Airway epithelial cell (primary cell): ENCODE results near the gene PQBP1. TPM values are rescaled to one million over a fixed set of nuclear protein-coding genes. Genes with fewer than 3 reads are reported as not detected.

ENCODE experiments used
- total RNA-seq: library from RNA; depleted of rRNA; stranded (reverse); fragments of >200 nt; gene quantifications from 2 replicates; pipeline ENCODE4 v1.2.3, GENCODE V29; 2015

PQBP1 gene, protein sequence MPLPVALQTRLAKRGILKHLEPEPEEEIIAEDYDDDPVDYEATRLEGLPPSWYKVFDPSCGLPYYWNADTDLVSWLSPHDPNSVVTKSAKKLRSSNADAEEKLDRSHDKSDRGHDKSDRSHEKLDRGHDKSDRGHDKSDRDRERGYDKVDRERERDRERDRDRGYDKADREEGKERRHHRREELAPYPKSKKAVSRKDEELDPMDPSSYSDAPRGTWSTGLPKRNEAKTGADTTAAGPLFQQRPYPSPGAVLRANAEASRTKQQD
- 64.3 and 68.2 TPM in 2 replicates for total RNA-seq

DNA sequence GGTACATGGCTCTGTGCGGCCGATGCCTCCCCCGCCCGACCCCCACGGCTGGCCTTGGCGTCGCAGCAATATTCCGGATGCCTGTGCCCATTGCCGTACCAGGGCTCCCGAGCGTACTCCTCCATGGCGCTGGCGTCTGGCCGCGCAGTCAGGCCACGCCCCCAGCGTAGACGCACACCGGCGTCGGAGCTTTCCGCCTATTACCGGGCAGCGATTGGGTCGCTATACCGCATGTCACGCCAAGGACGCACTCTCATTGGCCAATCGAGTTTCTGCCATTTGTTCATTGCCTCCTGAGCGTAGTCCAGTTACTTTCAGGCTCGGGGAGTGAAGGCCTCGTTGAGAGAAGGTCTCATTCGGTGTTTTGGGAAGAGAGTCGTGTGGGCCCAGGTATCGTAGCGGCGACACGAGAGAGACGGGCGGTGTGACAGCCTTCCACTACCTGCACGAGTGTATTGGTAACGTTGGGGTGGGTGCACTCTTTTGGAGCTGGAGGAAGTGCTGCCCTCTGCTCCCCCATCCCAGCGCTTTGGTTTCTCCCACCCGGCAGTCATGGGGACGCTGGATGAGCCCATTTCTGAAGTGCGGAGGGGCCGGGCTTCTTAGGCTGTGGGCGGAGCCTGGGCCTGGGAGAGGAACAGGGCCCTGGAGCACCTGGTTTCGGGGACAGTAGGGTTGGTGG lies at the start of gene PQBP1, which contains the start of gene TIMM17B:
TSS of gene PQBP1 (plus strand) at position 306 of the 682 bp plus-strand sequence. CDS start 580 bp downstream, outside the sequence.
TSS of gene TIMM17B (minus strand) at position 144 of the 682 bp plus-strand sequence. CDS start at position 125, 19 bp downstream.

DNA sequence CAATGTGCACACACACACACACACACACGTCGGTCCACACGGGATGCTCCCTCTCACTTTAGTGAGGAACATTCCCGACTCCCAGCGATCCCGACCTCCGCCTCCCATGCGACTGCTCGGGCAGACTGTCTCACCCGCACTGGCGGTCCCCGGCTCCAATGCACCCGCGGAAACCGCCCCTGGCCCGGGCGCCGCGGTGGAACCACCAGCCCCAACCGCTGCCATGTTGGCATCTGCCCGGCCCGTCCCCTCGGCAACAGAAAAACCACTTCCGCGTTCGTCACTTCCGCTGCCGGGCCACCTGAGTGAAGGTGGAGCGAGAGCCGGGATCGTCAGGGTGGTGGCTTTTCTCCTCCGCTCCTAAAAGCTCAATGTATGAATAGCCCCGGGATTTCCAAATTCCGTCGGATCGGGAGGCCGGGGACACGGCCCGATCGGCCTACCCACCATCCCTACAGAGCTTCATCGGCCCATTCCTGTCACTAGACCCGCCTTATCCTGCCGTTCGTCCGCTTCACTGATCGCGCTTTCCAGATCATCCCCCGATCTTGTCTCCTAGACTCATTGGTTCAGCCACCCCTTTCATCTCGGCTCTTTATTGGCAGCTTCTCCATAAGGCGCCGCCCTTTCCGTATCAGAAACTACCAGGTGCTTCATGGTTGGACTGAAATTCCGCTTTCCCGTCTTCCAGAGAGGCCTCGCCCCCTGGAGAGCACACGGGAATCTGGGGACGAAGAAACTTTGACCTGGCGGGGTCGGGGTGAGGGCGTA lies 13.9 kb downstream of the PQBP1 start, which contains the start of gene SLC35A2:
TSS of gene SLC35A2 (minus strand) at position 235 of the 771 bp plus-strand sequence. CDS start at position 225, 10 bp downstream.

DNA sequence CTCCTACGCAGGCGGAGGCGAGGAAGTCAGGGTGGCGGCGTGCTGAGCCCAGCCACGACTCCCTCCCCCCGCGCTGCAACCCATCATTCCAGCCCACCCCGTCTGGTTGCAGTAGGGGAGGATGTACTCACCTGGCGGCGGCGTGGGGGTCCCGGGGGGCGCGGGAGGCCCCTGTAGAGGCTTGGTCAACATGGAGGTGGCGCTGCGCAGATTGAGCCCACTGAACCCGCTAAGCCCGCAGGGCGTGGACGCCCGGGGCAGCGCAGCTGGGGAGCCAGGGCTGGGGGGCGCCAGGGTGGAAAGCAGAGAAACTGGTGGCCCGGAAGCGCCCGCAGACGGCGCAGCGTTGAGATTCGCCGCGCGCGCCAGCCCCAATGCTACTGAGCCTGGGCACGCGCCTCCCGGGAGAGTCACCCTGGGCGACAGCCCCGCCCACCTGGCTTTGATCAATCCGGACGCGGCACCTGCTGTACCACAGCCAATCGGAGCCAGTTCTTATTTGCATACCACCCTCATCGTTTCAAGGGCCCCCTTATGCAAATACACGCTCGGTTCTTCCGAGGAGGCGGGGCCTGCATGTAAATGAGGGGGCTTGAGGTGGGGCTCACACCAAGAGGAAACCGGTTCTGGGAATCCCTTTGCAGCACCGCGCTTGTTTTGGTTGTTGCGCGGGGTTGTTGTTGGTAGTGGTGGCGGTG lies 21.1 kb downstream of the PQBP1 start, which contains the start of gene PIM2:
TSS of gene PIM2 (minus strand) at position 382 of the 698 bp plus-strand sequence. CDS start at position 192, 190 bp downstream.

Other genes with a start within 250 kb of the PQBP1 start
- gene WAS, start 214.1 kb upstream of the PQBP1 start, total RNA-seq: 0.14 and 0.21 TPM in 2 replicates
- gene SUV39H1, start 201.2 kb upstream of the PQBP1 start, total RNA-seq: 13.0 and 13.6 TPM in 2 replicates
- gene GLOD5, start 136.2 kb upstream of the PQBP1 start, total RNA-seq: not detected in 2 replicates
- not detected in 2 replicates for gene GATA1, start 111.3 kb upstream of the PQBP1 start, total RNA-seq
- gene HDAC6, start 95.9 kb upstream of the PQBP1 start, total RNA-seq: 24.9 and 28.6 TPM in 2 replicates
- gene ERAS, start 71.4 kb upstream of the PQBP1 start, total RNA-seq: not detected in 2 replicates
- gene PCSK1N, start 62.3 kb upstream of the PQBP1 start, total RNA-seq: 13.2 and 15.4 TPM in 2 replicates
- gene TIMM17B, start 162 bp upstream of the PQBP1 start, total RNA-seq: 74.8 and 113 TPM in 2 replicates
- 25.6 and 26.7 TPM in 2 replicates for gene SLC35A2, start 13.7 kb downstream of the PQBP1 start, total RNA-seq
- 7.5 and 14.6 TPM in 2 replicates for gene PIM2, start 21.1 kb downstream of the PQBP1 start, total RNA-seq
- 30.3 and 32.0 TPM in 2 replicates for gene OTUD5, start 59.7 kb downstream of the PQBP1 start, total RNA-seq
- under 0.01 and 0.14 TPM in 2 replicates for gene KCND1, start 73.9 kb downstream of the PQBP1 start, total RNA-seq
- gene GRIPAP1, start 104.3 kb downstream of the PQBP1 start, total RNA-seq: 9.9 and 14.4 TPM in 2 replicates
- 41.7 and 45.1 TPM in 2 replicates for gene TFE3, start 145.4 kb downstream of the PQBP1 start, total RNA-seq
- 6.3 and 11.5 TPM in 2 replicates for gene CCDC120, start 161.1 kb downstream of the PQBP1 start, total RNA-seq
- gene PRAF2, start 176.1 kb downstream of the PQBP1 start, total RNA-seq: 16.3 and 19.3 TPM in 2 replicates
- 23.1 and 34.7 TPM in 2 replicates for gene WDR45, start 182.0 kb downstream of the PQBP1 start, total RNA-seq
- gene GPKOW, start 225.8 kb downstream of the PQBP1 start, total RNA-seq: 21.4 and 22.3 TPM in 2 replicates